ENCODE measurements around the gene SLC22A23.
"Not testable (repeated sequence)": the region's sequence is repeated elsewhere in the genome, so short reads cannot be mapped to it uniquely, and the experiment has no call there.

Gene SLC22A23

DNA sequence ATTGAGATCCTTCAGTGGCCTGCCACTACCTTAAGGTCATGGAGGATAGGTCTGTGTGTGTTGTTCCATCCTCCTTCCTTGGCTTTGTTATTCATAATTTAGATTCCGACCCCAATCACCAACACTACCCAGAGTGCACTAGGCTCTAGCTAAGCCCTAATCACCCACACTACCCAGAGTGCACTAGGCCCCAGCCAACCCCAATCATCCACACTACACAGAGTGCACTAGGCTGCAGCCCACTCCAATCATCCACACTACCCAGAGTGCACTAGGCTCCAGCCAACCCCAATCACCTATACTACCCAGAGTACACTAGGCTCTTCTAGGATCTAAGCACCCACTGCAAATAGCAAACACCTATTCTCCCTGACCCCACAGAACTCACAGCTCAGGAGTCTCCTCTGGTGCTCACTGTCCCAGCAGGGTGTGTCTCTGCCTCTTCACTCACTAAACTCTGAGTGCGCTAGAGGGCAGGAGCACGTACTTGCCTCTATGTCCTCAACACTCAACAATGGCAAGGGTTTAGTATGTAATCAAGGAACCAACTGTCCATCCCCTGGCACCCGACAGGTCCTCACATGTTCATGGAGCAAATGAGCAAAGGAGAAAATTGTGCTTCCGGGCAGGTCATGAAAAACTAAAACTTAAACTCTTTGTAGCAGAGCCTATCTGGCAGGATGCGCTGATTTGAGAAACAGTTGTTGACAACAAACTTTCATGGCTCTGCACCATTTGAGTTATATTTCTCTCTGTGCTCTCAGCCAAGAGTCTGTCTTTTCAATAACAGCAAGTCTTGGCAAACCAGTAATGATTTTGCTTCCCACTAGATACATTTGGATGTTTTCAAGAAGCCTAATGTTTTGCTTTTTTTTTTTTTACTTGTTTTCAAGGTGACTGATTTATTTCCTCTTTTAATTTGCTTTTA is 54.3 kb downstream of the SLC22A23 start:
- no peak for DNase-seq

DNA sequence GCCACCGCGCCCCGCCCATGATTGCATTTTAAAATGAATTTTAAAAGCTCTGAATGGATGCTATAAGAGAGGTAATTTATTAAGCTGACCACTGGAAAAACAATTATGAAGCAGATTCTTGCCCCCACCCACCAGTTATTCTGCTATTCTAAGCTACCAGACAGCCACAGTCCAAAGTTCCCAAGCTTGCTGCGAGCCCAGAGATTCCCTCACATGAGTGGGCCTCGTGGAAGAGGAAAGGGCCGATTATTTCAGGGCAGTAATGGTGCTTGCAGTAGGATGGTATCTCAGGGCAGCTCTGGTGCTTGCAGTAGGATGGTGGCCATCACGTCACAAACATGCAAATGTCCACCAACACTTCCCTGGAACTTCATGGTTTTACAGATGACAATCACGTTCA is 56.7 kb downstream of the SLC22A23 start:
- no peak for DNase-seq

DNA sequence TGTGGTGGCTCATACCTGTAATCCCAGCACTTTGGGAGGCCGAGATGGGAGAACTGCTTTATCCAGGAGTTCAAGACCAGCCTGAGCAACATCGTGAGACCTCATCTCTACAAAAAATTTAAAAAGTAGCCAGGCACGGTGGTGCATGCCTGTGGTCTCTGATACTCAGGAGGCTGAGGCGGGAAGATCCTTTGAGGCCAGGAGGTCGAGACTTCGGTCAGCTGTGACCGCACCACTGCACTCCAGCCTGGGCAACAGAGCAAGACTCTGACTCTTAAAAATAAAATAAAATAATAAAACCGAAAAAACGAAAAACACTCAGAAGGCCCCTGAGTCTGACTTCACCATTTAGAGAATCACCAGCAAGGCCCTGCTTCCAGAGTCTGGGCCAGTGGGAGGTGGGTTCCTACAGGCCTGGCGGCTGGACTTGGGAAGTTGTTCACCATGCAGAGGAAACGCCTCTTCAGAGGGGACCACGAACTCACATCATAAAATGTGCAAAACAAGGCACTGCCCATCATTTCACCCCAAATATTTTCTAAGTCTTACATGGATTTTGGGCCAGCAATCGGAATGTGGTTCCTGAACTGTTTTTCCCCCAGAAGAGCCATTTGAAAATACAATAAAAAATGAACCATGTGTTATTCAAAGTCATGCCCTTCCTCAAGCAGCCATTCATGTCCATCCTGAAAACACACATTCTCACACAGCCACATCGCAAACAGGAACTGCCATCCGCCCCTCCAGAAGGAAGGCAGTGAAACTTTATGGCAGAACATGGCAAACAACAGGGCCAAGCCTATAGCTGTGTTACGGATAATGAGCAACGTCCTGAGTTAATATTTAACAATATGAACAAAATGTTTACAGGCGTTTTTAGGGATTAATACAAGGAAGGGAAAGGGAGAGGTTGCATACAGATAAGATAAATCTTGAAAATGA is 57.8 kb downstream of the SLC22A23 start:
- no peak for DNase-seq

DNA sequence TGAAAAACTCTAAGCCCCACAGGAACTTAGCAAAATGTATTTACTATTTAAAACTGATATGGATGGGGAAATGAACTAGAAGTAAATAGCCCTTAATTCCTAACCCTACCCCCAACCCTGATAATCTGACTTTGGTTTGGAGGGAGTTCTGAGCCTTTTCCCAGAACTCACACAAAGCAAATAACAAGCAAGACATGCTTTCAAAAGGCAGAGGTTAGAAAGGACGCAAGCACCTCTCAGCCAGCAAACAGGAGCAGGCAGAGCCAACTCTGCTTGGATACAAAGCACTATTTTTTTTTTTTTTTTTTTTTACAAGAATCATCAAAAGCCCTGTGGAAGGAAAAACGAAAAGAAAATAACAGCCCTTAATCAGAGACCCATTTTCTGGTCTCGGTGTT is 58.7 kb downstream of the SLC22A23 start:
- no peak for DNase-seq

DNA sequence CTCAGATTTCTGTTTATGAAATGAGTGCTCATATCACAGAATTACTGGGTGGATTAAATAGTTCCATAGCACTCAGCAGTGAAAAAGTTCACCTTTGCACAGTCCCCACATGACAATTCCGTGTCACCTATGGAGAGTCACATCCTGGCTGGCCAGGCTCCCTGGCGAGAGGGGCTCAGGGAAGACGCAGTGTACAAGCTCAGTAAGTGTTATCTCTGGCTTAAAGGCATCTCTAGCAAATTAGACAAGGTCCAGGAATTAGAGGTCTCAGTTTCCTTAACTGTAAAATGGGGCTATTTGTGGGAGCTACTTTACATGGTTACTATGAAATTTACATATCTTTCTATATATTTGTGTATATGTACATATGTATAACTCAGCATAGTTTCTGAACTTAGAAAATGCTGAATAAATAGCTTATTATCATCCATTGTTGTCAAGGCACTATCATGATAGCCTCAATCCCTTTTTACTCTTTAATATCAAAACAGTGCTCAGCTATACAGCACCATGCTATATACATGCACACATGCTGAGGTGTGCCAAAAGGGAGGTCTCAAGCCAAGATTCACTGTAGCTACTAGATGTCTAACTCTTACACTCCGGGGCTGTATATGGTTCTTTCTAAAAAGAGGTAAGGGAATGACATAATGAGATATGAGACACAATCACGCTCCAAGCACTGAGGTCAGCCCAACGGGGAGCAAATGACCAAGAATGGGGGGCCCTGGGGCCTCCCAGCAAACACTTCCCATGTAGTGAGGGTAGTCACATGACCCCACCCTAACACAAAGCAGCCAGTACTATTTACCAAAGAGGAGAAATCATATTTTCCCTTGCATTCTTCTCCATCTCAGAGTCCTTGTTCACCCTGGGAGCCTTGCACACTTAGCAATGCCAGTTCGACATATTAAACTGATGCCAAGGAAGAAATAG is 59.4 kb downstream of the SLC22A23 start:
- DNase-seq, result no peak

DNA sequence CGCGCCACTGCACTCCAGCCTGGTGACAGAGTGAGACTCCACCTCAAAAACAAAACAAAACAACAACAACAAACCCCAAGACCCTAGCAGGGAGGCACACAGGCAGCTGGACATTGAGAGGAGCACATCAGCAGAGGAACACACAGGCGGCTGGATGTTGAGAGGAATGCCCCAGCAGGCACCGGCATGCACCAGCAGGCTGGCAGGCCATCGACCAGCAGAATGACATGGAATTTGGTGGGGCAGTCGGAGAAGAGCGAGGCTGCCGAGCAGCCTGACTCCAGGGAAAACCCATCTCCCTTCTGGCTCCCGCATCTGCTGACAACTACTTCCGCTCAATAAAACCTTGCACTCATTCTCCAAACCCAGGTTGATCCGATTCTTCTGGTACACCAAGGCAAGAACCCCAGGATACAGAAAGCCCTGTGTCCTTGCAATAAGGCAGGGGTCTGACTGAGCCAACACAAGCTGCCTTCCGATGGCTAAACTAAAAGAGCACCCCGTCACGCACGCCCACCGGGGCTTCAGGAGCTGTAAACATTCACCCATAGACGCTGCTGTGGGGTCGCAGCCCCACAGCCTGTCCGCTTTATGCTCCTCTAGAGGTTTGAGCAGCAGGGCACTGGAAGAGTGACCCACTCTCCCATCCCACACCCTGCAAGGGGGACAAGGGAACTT is 60.2 kb downstream of the SLC22A23 start:
- DNase-seq, result no peak

DNA sequence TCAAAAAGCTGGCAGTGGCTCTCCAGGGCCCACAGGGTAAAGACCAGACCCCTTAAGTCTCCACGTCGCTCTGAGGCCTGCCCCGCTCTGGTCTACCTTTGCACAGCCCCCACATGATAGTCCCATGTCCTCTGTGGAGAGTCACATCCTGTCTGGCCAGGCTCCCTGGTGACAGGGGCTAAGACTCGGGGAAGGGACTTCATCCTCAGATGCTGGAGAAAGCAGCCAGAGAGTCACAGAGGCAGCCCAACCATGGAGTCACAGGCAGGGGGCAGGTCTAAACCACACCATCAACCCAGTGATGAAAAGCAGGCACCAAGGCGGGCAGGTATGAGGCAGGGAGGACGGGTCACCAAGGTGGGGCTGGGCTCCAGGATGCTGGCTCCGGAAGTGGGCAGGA is 62.2 kb downstream of the SLC22A23 start:
- DNase-seq, result no peak

DNA sequence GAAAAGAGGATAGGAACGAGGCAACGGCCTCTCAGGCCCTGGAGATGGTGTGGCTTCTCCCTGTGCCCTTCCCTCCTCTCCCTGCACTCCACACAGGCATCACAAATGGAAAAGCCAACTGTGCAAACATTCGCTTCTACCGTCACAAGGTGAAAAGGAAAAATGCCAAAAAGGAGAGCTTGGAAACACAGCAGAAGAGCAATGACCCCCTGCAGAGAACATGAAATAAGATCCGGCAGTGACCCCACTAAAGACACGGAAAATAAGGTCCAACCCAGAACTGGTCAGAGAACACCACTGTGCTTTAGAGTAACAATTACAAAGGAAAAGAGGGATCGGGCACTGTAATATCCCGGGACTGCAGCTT is 63.0 kb downstream of the SLC22A23 start:
- no peak for DNase-seq

DNA sequence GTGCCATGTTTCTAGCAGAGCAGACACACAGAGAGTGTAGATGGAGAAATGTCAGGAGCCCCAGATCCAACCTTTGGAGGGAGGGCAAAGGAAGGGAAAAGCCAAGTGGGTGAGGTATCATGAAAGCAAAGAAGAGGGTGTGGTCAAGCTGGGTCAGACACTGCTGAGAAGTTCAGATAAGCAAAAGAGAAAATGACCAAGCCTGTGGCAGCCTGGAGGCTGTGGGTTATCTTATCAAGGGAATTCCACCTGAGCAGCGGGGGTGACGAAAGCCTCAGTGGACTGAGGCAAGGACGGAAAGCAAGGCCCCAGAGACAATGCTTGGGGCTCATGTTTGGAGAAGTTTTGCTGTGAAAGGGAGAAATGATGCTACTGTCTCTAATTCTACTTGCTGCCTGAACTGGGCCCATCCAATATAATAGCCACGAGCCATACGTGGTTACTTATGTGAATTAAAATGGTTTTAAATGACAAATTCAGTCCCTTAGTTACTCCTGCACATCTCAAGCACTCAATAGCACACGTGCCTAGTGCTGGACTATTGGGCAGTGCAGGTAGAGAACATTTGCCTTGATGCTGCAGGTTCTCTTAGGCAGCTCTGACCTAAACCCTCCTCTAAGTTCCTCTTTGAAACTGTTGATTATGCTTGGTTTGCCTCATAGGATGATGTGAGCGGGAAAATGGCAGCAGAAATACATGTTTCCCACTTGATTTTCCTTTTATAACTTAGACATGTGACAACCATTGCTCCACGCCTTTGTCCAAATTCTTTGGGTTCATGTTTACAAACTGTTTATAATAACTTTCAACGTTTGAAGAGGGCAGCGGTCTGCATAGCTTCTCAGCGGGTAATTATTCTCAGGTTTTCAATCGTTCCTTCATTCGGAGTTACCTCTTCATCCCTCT is 63.7 kb downstream of the SLC22A23 start:
- no peak for DNase-seq

DNA sequence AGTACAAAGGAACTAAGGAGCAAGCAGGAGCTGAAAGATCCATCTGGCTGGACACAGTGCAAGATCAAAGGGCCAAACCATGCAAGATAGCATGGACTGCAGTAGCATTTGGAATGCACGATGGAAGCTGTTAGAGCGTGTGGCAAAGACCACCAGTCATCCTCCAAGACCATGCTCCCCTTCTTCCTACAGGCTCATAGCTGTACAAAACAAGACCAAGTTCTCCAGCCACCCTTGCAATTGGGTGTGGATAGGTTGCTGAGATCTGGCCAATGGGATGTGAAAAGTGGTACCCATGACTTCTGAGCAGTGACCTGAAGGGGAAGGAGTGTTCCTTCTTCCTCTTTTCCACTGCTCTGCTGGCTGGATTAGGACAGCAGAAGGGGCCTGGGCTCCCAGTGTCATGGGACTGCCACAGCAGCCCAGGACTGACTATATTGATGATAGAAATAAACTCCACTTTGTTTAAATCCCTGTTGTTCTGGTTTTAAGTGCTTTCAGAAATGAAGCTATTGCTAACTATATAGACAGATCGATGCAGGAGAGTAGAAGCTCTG is 64.9 kb downstream of the SLC22A23 start:
- DNase-seq, result no peak

DNA sequence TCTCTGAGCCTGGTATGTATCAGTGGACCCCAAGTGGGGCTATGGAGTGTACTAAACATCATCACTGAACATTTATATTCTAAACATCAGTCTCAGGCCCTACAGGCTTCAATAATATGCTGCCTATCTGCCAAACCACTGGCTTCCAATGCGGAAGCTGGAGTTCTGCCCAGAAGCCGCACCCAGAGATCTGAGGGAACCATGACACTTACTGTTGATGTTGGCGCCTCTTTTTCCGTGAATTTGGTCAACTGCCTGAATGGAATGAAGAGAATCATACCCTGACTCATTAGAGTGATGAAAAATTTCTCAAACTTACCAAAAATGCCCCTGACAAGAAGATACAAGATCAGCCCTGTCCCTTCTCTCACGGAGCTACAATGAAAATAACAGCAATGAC is 66.2 kb downstream of the SLC22A23 start:
- DNase-seq, result no peak

DNA sequence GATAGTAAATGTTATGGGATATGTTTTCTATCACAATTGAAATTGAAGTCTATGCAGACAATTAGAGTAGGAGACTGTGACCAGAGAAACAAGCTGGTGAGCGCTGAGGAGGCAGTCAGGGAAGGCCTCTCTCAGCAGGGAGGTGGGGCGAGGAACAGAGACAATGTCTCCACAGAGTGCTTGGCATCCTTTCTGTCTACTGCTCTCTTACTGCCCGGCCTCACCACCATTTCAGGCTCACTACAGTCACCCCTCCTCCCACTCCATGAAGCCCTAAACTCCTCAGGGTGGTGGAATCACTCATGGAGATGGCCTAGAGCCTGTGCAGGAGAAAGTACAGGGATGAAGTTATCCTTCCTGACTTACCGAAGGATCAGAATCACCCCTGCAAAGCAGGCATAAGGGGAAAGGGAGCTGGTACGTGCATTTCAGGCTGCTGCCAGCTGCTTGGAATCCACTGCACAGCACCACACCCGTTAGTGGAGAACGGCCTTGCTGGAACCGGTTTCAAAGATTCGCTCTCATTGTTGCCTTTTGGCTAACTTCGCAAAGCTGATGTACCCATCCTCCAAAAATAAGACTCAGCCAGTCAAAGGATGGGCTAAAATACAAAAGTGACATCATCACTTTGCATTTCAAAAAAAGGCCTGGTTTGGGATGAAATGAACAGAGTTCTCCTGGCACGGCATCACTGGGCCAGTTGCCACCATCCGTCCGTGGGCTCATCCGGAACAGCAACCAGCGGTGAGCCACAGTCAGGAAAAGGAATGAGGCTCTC is 67.3 kb downstream of the SLC22A23 start:
- DNase-seq, result no peak

DNA sequence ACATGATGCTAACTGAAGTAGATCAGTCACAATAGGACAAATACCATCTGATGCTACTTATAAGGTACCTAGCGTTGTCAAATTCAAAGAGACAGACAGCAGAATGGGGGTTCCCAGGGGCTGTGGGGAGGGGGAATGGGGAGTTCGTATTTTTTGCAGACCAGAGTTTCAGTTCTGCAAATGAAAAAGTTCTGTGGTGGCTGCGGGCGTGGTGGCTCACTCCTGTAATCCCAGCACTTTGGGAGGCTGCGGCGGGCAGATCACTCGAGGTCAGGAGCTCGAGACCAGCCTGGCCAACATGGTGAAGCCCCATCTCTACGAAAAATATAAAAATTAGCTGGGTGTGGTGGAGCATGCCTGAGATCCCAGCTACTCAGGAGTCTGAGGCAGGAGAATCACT is 68.1 kb downstream of the SLC22A23 start:
- DNase-seq, result no peak

DNA sequence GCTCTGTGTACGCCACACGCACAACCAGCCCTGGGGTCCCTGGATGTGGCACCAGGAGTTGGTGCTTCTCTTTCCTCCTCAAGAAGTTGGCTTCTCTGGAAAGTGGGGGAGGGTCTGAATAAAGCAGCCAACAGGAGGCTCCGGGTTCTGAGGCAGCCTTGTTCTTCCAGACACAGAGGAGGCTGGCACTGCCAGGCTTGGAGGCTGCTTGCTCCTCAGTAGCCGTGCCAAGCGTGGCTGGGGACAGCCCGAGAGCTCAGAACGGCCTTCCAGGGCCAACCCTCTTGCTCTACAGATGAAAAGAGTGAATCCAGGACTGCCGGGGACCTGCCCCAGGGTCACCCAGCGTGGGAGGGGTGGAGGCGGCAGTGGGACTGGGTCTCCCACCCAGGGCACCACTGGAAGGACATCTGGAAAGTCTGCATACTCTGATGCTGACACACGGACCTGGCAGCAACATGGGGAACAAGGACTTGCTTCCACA is 70.4 kb downstream of the SLC22A23 start:
- no peak for DNase-seq

DNA sequence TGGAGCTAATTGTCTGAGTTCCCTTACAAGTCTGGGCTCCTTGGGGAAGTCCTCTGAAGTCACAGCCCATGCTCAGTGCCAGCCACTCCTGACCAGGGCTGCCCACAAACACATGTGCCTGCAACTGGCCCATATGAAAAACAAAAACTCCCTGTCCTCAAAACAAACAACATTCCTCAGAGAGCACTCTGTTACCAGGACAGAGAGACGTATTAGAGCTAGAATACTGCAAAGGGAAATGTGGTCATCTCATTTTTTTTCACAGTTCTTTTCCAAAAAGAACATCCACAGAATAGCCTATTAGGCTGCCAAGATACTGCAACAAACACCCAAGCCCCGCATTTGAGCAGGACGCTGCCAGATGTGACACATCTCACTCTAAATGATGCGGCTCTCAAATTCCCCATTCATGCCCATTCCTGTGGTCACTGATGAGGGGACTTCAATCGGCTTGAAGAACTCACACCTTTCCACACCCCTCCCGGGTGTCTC is 71.1 kb downstream of the SLC22A23 start:
- no peak for DNase-seq

DNA sequence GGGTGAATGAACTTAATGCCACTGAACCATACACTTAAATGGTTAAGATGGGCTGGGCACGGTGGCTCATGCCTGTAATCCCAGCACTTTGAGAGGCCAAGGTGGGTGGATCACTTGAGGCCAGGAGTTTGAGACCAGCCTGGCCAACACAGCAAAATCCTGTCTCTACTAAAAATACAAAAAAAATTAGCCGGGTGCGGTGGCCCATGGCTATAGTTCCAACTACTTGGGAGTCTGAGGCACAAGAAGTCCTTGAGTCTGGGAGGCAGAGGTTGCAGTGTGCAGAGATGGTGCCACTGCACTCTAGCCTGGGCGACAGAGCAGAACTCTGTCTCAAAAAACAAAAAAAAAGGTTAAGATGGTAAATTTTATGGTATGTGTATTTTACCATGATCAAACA is 71.7 kb downstream of the SLC22A23 start:
- DNase-seq, result not testable (repeated sequence)

DNA sequence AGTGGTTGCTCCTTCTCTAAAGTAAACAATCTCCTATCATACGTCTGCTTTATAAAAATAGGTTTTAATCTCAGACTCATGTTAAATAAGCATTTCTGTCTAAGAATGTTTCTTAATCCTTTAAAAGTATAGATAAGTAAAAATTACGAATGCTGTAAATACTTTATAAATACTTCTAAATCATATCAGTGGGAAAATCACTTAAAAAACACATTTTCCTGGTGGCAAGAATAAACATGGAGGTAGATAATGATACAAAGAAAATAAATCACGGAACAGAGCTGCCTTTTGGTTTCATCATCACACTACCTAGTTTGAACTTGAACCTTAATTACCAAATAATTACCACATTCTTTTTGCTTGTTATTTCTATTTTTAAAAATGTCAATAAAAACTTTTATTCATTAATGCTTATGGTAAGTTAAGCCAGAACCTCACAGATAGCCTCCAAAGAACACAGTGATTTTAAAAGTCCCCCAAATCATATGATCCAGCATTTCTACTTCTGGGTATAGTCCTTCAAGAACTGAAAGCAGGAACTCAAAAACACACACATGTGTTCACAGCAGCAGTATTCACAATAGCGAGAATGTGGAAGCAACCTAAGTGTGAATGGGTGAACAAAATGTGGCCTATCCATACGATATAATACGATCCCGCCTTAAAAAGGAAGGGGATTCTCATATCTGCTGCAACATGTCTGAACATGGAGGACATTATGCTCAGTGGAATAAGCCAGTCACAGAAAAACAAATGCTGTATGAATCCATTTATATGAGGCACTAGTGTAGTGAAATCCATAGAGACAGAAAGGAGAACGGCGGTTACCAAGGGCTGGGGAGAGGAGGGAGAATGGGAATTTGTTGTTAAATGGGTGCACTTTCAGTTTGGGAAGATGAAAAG is 72.4 kb downstream of the SLC22A23 start:
- DNase-seq, result no peak

DNA sequence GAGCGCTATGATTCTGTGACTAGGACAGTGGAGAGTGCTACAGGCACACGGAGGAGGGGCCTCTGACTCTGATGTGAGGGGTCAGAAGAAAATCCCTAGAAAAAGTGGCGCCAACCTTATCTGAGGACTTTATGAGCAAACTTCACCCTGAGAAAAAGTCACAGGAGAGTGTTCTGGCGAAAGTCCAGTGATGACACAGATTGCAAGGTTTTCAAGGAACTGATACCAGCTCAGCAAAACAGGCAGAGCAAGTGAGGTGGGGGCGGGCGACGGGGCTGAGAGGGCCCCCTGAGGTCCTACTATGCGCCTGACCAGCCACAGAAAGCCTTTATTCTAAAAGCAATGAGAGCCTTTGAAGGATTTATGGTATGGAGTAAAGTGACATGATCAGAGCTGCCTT is 73.3 kb downstream of the SLC22A23 start:
- DNase-seq, result no peak

All from NCI-H82 (cell line).